Duodenal mucosa (tissue), 2 donors: ENCODE results near the gene OR51B6.
"Not testable (repeated sequence)": the region's sequence is repeated elsewhere in the genome, so short reads cannot be mapped to it uniquely, and the experiment has no call there.

Experiments
- H3K27ac ChIP-seq: one replicate; pipeline ENCODE4 v1.7.0; 2013; ENCODE audit warnings: low read depth, low read length
- H3K27me3 ChIP-seq, 2 donors: one replicate each; pipeline ENCODE4 v1.7.0; 2013; ENCODE audit warnings: low read length in 2 of 2, control low read depth in 1 of 2; ENCODE audit not compliant: insufficient read depth in 2 of 2, control insufficient read depth in 1 of 2
- H3K36me3 ChIP-seq, 2 donors: one replicate each; pipeline ENCODE4 v1.7.0; 2013; ENCODE audit warnings: low read length in 2 of 2, control low read depth in 1 of 2; ENCODE audit not compliant: insufficient read depth in 2 of 2, control insufficient read depth in 1 of 2
- H3K4me1 ChIP-seq, 2 donors: one replicate each; pipeline ENCODE4 v1.7.0; 2013; ENCODE audit warnings: low read length in 2 of 2, control low read depth in 1 of 2; ENCODE audit not compliant: insufficient read depth in 2 of 2, control insufficient read depth in 1 of 2
- H3K4me3 ChIP-seq, 2 donors: one replicate each; pipeline ENCODE4 v1.7.0; 2013; ENCODE audit warnings: low read length in 2 of 2, low read depth in 1 of 2
- H3K9ac ChIP-seq, 2 donors: one replicate each; pipeline ENCODE4 v1.7.0; 2013; ENCODE audit warnings: low read length in 2 of 2, low read depth in 1 of 2
- H3K9me3 ChIP-seq, 2 donors: one replicate each; pipeline ENCODE4 v1.7.0; 2013; ENCODE audit warnings: low read length in 2 of 2, control low read depth in 1 of 2; ENCODE audit not compliant: control insufficient read depth in 1 of 2

Gene OR51B6, protein sequence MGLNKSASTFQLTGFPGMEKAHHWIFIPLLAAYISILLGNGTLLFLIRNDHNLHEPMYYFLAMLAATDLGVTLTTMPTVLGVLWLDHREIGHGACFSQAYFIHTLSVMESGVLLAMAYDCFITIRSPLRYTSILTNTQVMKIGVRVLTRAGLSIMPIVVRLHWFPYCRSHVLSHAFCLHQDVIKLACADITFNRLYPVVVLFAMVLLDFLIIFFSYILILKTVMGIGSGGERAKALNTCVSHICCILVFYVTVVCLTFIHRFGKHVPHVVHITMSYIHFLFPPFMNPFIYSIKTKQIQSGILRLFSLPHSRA

DNA sequence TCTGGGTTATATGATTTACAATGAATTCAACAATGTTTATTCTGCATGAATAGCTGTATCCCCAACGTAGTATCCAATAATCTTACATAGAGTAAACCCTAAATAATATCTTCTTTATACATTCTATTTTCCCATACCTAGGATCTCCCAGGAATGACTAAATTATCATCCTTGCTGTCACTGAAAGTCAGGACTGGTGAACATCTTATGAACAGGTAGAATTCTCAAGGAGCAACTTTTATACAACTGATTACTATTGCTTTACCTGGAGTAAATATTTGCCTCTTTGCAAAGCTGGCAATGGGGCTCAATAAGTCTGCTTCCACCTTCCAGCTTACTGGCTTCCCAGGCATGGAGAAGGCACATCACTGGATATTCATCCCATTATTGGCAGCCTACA lies at the start of gene OR51B6:
Gene OR51B6, plus strand, starts transcription at position 301 of the 400 bp plus-strand sequence. Its CDS starts 0 bp downstream, at position 301.
- Histone ChIP-seq H3K36me3 (no peaks in the 10 kb centered on the region), H3K9me3 (no peaks in the 10 kb centered on the region), H3K4me1 (no peaks in the 10 kb centered on the region), H3K9ac (no peak within 1 kb of the TSS), H3K27ac (no peak within 1 kb of the TSS), H3K4me3 (no peak within 1 kb of the TSS), H3K27me3 (no peaks in the 10 kb centered on the region)

DNA sequence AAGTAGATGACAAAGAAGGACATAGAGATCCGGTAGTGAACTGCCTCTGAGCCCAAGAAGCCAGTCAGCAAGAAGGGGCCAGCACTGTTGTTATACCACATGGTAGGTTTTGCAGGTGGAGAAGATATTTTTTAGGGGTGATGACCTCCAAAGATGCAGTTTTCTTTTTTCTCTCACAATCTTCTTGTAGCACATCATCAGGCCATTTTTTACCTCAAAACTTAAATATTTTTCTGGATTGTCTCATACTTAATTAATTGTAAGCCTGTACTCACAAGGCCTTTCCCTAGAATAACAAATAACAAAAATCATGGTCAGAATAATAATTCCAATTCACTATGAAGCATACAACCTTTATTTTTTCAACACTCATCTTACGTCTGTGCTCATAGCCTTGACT lies 49.5 kb upstream of the OR51B6 start, which contains the start of gene OR51B4:
Gene OR51B4, minus strand, starts transcription at position 101 of the 400 bp plus-strand sequence. Its CDS starts 0 bp downstream, at position 101.
- Histone ChIP-seq H3K36me3 (no peaks in the 10 kb centered on the region), H3K4me3 (no peak within 1 kb of the TSS), H3K27ac (no peak within 1 kb of the TSS), H3K4me1 (no peaks in the 10 kb centered on the region), H3K9me3 (no peaks in the 10 kb centered on the region), H3K9ac (no peak within 1 kb of the TSS), H3K27me3 (no peaks in the 10 kb centered on the region)

- no peak overlapping the region for H3K27ac ChIP-seq
- no peak overlapping the region for H3K4me3 ChIP-seq
- H3K36me3 ChIP-seq: no peaks in the 10 kb centered on the region
- H3K27me3 ChIP-seq: no peaks in the 10 kb centered on the region
- no peak overlapping the region for H3K9ac ChIP-seq
- H3K9me3 ChIP-seq: no peaks in the 10 kb centered on the region
- H3K4me1 ChIP-seq: no peaks in the 10 kb centered on the region
These were observed 47.7 kb upstream of the OR51B6 start for GRCh38 chr11:5303626-5304025.

DNA sequence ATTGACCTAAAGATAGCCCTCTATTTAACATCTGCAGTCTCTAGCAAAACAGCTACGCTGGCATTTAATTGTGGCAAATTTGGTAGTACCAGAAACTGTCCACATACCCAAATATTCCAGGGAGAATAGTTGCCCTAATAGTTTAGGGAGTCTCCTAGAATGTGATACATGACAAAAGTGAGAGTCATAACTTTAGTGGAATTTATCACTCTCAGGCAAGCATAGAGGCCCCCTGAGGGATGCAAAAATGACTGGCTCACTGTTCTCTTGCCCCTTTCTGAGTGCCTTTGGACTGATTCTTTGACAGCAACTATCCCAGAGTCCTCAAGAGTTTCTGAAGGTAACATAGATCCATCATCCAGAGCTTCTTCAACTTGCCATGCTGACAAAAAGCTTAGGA lies 47.3 kb upstream of the OR51B6 start:
- Histone ChIP-seq H3K27me3 (no peaks in the 10 kb centered on the region), H3K9ac (no peak overlapping the region), H3K27ac (no peak overlapping the region), H3K4me3 (no peak overlapping the region), H3K9me3 (no peaks in the 10 kb centered on the region), H3K36me3 (no peaks in the 10 kb centered on the region), H3K4me1 (no peaks in the 10 kb centered on the region)

DNA sequence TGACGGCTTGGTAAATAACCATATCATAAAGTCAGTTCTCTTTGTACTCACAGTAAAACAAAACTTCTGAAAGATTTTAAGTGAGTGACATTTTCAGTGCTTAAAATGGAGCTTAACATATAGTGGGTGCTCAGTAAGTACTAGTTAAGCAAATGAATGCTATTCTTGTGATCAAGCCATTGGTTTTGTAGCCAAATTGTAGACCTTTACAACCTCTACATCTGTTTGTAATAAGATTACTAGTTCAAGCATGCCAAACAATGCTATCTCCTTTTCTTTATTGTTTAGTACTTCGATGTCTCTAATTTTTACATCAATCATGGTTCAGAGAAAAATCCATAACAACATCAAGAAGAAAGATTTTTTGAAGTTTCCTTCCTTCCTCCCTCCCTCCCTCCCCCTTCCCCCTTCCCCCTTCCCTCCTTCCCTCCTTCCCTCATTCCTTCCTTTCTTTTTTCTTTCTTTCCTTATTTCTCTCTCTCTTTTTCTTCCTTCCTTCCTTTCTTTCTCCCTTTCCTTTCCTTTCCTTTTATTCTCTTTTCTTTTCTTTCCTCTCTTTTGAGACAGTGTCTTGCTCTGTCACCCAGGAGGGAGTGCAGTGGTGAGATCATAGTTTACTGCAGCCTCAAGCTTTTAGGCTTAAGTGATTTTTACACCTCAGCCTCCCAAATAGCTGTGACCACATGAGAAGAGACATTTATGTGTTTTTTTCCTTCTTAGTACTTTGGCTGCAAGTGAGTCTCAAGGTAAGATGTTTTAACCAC lies 43.9 kb upstream of the OR51B6 start:
- Histone ChIP-seq H3K4me1 (no peaks in the 10 kb centered on the region), H3K36me3 (no peaks in the 10 kb centered on the region), H3K9ac (no peak overlapping the region), H3K9me3 (no peaks in the 10 kb centered on the region), H3K4me3 (no peak overlapping the region), H3K27ac (no peak overlapping the region), H3K27me3 (no peaks in the 10 kb centered on the region)

DNA sequence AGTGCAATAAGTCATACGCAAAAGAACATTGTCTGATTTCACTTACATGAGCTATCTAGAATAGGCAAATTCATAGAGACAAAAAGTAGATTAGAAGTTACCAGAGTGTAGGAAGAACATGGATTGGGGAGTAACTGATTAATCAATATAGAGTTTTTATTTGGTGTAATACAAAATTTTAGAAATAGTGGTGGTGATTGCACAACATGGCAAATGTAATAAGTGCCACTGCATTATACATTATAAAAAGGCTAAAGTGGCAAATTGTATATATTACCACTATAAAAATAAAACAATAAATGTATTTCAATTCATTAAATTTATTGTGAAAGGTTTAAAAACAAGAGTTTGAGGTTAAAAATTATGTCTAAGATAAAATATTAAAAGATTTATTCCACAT lies 40.9 kb upstream of the OR51B6 start:
- H3K9ac ChIP-seq: no peak overlapping the region
- H3K27me3 ChIP-seq: no peaks in the 10 kb centered on the region
- H3K9me3 ChIP-seq: no peaks in the 10 kb centered on the region
- H3K4me3 ChIP-seq: no peak overlapping the region
- no peak overlapping the region for H3K27ac ChIP-seq
- no peaks in the 10 kb centered on the region for H3K36me3 ChIP-seq
- H3K4me1 ChIP-seq: no peaks in the 10 kb centered on the region

GRCh38 chr11:5313326-5314023 lies 37.8 kb upstream of the OR51B6 start:
- H3K4me3 ChIP-seq, H3K36me3 ChIP-seq, H3K9me3 ChIP-seq, H3K9ac ChIP-seq, H3K27ac ChIP-seq, H3K4me1 ChIP-seq, H3K27me3 ChIP-seq: not testable (repeated sequence)

DNA sequence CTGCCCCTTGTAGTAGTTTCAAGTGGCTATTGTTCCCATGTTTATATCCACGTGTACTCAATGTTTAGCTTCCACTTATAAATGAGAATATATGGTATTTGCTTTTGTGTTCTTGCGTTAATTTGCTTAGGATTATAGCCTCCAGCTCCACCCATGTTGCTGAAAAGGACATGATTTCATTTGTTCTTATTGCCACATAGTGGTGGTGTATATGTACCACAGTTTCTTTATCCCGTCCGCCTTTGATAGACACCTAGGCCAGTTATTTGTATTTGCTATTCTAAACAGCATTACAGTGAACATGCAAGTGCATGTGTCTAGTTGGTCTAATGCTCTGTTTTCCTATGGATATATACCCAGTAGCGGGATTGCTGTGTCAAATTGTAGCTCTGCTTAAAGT lies 34.0 kb upstream of the OR51B6 start:
- H3K4me1 ChIP-seq: no peaks in the 10 kb centered on the region
- no peaks in the 10 kb centered on the region for H3K9me3 ChIP-seq
- no peak overlapping the region for H3K9ac ChIP-seq
- H3K27me3 ChIP-seq: no peaks in the 10 kb centered on the region
- no peaks in the 10 kb centered on the region for H3K36me3 ChIP-seq
- no peak overlapping the region for H3K4me3 ChIP-seq
- H3K27ac ChIP-seq: no peak overlapping the region

DNA sequence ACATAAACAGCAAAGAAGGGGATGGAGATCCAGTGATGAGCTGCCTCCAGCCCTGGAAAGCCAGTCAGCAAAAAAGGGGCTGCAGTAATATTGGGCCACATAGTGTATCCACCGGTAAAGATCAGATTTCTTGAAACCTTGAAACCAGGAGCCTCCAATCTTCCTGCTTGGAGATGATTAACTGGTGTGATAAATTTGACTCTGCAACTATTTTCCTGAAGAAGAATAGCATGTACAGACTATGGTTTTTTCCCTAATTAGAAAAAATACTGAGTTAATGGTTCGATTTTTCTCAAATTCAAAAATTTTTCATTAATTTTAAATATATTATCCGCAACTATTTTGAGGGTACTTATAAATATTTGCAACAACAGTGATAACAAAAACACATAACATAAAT lies 27.1 kb upstream of the OR51B6 start, which contains the start of gene OR51B2:
Gene OR51B2, minus strand, starts transcription at position 101 of the 400 bp plus-strand sequence. Its CDS starts 0 bp downstream, at position 101.
- Histone ChIP-seq H3K27me3 (no peaks in the 10 kb centered on the region), H3K9me3 (no peaks in the 10 kb centered on the region), H3K36me3 (no peaks in the 10 kb centered on the region), H3K4me3 (no peak within 1 kb of the TSS), H3K9ac (no peak within 1 kb of the TSS), H3K4me1 (no peaks in the 10 kb centered on the region), H3K27ac (no peak within 1 kb of the TSS)

DNA sequence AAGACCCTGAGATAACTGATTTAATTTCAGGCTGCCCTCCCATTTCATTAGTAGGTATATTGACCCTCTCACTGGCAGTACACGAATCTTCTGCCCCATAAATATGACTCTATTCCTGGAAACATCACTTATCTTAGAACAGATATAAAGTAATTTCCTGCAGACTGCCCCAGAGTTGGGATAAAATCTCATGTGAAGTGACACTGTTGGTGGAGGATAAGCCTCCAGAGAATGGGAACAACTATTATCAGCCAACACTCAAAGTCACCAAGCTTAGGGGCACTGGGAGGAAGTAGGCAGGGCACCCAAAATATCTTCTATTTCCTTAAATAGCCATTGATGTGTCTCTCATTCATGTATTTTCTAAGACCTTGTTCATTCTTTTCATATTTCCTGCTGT lies 16.1 kb upstream of the OR51B6 start:
- Histone ChIP-seq H3K9ac (no peak overlapping the region), H3K9me3 (no peaks in the 10 kb centered on the region), H3K4me3 (no peak overlapping the region), H3K36me3 (no peaks in the 10 kb centered on the region), H3K27me3 (no peaks in the 10 kb centered on the region), H3K27ac (no peak overlapping the region), H3K4me1 (no peaks in the 10 kb centered on the region)
